Fibroblast of pulmonary artery (primary cell): ENCODE data around the gene MGMT.

ENCODE experiments used
- DNase-seq: peaks from one replicate; pipeline ENCODE4 v3.0.0-alpha.2; 2010; ENCODE audit warnings: low read depth
- H3K4me3 ChIP-seq: replicated peaks from 2 replicates; pipeline ENCODE4 v1.5.1; 2011; ENCODE audit warnings: low read depth, mild to moderate bottlenecking, control low read depth, low read length, moderate library complexity
- CTCF ChIP-seq: IDR thresholded peaks from 2 replicates; pipeline ENCODE4 v1.5.1; 2011; ENCODE audit warnings: mild to moderate bottlenecking, control low read depth, low read length, inconsistent platforms; ENCODE audit errors: missing control alignments

Gene MGMT

GRCh38 chr10:129514568-129515451, 47.8 kb downstream of the MGMT start:
- DNase-seq = no peak
- TF ChIP-seq CTCF = no peak
- H3K4me3 ChIP-seq = no peak overlapping the region

- DNase-seq = no peak
- no peak overlapping the region for H3K4me3 ChIP-seq
- TF ChIP-seq CTCF = no peak
Measured at GRCh38 chr10:129516846-129517679, 50.0 kb downstream of the MGMT start.

GRCh38 chr10:129517680-129518057, 50.6 kb downstream of the MGMT start:
- no peak overlapping the region for H3K4me3 ChIP-seq
- TF ChIP-seq CTCF = no peak
- DNase-seq = no peak

GRCh38 chr10:129518793-129519192, 51.8 kb downstream of the MGMT start:
- H3K4me3 ChIP-seq = no peak overlapping the region
- TF ChIP-seq CTCF = no peak
- no peak for DNase-seq

- DNase-seq = no peak
- no peak overlapping the region for H3K4me3 ChIP-seq
- TF ChIP-seq CTCF = no peak
Measured at GRCh38 chr10:129520440-129521080, 53.5 kb downstream of the MGMT start.

- TF ChIP-seq CTCF = no peak
- no peak for DNase-seq
- H3K4me3 ChIP-seq = no peak overlapping the region
Measured at GRCh38 chr10:129521161-129522025, 54.4 kb downstream of the MGMT start.
